Ectodermal cell (in vitro differentiated cells): ENCODE measurements around the gene GABRD.

ENCODE experiments used
- H3K27ac ChIP-seq: 2 replicates; pipeline ENCODE4 v1.7.0; 2013; ENCODE audit warnings: mild to moderate bottlenecking, low read depth, low read length; ENCODE audit not compliant: insufficient read depth, poor library complexity, severe bottlenecking
- H3K27me3 ChIP-seq: 2 replicates; pipeline ENCODE4 v1.7.0; 2013; ENCODE audit warnings: mild to moderate bottlenecking, low read length; ENCODE audit not compliant: insufficient read depth, control insufficient read depth, poor library complexity, severe bottlenecking
- H3K36me3 ChIP-seq: one replicate; pipeline ENCODE4 v1.7.0; 2013; ENCODE audit warnings: low read length; ENCODE audit not compliant: control insufficient read depth, insufficient read depth
- H3K4me1 ChIP-seq: one replicate; pipeline ENCODE4 v1.7.0; 2013; ENCODE audit warnings: low read length; ENCODE audit not compliant: control insufficient read depth, insufficient read depth
- H3K4me3 ChIP-seq: 2 replicates; pipeline ENCODE4 v1.7.0; 2013; ENCODE audit warnings: low read depth, low read length, control low read depth; ENCODE audit not compliant: insufficient read depth
- H3K9me3 ChIP-seq: 2 replicates; pipeline ENCODE4 v1.7.0; 2013; ENCODE audit warnings: mild to moderate bottlenecking, low read length, moderate library complexity; ENCODE audit not compliant: control insufficient read depth
- WGBS, 2 experiments: methylation state at CpG; one replicate each; pipeline ENCODE4 v1.1.7; 2013; ENCODE audit warnings: missing lambda C conversion rate in 2 of 2; 5-methylcytosine and 5-hydroxymethylcytosine counted together

The GABRD gene

GRCh38 chr1:2000432-2000831, 18.7 kb upstream of the GABRD start:
- no peak overlapping the region for H3K4me3 ChIP-seq
- no peaks in the 10 kb centered on the region for H3K9me3 ChIP-seq
- H3K36me3 ChIP-seq, result no peaks in the 10 kb centered on the region
- peaks cover 2% of the 10 kb centered on the region for H3K4me1 ChIP-seq
- H3K27me3 ChIP-seq, result peaks cover 10% of the 10 kb centered on the region
- WGBS, 2 experiments, result 88 to 94% methylated on average over 7 of the region's 7 CpGs
- H3K27ac ChIP-seq, result no peak overlapping the region

DNA sequence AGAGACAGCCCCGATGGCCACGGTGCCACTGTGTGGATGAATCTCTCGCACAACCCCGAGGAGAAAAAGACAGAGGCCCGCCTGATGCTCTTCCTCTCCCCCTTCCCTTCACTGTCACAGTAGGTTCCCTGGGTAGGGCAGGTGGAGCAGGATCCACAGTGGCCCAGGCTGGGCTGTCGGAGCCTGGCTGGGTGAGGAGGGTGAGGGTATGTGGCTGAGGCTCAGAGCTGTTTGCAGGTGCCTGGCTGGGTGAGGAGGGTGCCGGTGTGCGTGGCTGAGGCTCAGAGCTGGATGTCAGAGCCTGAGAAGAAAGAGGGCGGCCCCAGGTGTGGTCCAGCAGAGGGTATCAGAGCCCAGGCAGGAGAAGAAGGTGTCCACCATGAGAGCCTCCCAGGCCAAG, 18.3 kb upstream of the GABRD start:
- H3K27me3 ChIP-seq, result peaks cover 10% of the 10 kb centered on the region
- H3K27ac ChIP-seq, result no peak overlapping the region
- peaks cover 2% of the 10 kb centered on the region for H3K4me1 ChIP-seq
- no peaks in the 10 kb centered on the region for H3K36me3 ChIP-seq
- no peak overlapping the region for H3K4me3 ChIP-seq
- 86 to 87% methylated on average over 9 of the region's 9 CpGs for WGBS, 2 experiments
- no peaks in the 10 kb centered on the region for H3K9me3 ChIP-seq

DNA sequence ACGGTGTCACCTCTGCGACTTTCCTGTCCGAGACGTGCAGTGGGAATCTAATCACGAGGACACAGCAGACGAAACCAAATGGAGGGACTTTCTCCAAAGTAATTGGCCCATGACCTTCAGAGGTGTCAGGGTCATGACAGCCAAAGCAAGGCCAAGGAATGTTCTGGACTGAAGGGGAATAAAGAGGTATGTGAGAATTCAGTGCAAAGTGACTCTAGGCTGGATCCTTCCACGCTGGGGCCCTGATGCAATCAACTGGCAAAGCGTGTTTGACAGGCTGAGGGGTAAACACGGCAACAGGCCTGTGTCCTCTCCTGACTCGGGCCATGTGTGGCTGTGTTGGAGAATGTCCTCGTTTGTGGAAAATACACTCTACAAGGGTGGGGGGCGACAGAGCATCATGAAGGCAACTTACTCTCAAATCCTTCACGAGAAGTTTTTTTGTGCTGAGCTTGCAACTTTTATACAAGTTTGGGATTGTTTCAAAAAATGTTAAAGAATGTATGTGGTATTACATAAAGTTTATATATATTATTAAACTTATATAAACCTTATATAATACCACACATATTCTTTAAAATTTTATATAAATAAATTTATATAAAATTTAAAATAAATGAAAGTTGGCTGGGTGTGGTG, 17.3 kb upstream of the GABRD start:
- Histone ChIP-seq H3K27ac (no peak overlapping the region), H3K4me1 (peaks cover 2% of the 10 kb centered on the region), H3K36me3 (no peaks in the 10 kb centered on the region), H3K27me3 (peaks cover 10% of the 10 kb centered on the region), H3K4me3 (no peak overlapping the region), H3K9me3 (no peaks in the 10 kb centered on the region)
- 92% methylated on average over 13 of the region's 13 CpGs for WGBS, 2 experiments

DNA sequence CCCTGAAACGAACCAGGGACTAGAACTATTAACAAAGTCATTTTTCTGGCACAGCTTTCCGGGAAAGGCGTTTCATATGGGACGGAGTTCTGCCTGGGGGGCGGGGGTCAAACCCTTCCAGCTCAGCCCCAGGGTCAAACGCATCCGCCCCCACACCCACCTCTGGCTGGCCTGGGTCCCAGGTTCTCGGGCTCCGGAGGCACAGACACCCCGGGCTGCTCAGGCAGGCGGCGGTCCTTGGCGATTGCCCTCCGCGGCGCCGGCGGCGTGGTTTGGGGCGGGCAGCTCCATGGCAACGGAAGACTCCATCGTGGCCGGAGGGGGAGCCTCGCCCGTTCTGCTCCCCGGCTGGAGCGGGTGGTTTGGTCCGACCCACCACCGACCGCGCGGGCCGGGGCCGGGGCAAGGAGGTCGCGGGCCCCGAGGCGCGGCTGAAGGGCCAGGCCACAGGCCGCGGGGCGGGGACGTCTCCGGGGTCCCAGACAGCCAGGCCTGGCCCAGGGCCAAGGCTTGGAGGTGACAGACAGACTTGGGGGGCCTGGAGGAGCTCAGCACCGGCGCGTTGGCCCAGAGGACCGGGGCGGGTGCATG, 15.5 kb upstream of the GABRD start, which contains the start of gene CFAP74:
Gene CFAP74 (minus strand): TSS at position 246 of the 591 bp plus-strand sequence. CDS start 12,830 bp downstream, outside the sequence.
- H3K27ac ChIP-seq, result no peak within 1 kb of the TSS
- H3K9me3 ChIP-seq, result no peaks in the 10 kb centered on the region
- H3K4me3 ChIP-seq, result peak within 1 kb of the TSS; percentile 26
- 6 to 7% methylated on average over 49 of the region's 49 CpGs for whole genome bisulfite sequencing, 2 experiments
- peaks cover 2% of the 10 kb centered on the region for H3K4me1 ChIP-seq
- no peaks in the 10 kb centered on the region for H3K36me3 ChIP-seq
- peaks cover 10% of the 10 kb centered on the region for H3K27me3 ChIP-seq

- no peaks in the 10 kb centered on the region for H3K36me3 ChIP-seq
- H3K4me3 ChIP-seq, result no peak overlapping the region
- H3K4me1 ChIP-seq, result peaks cover 2% of the 10 kb centered on the region
- H3K9me3 ChIP-seq, result no peaks in the 10 kb centered on the region
- H3K27me3 ChIP-seq, result peaks cover 10% of the 10 kb centered on the region
- WGBS, 2 experiments, result 91 to 92% methylated on average over 21 of the region's 21 CpGs
- H3K27ac ChIP-seq, result no peak overlapping the region
Measured at GRCh38 chr1:2004856-2005255, 14.3 kb upstream of the GABRD start.

DNA sequence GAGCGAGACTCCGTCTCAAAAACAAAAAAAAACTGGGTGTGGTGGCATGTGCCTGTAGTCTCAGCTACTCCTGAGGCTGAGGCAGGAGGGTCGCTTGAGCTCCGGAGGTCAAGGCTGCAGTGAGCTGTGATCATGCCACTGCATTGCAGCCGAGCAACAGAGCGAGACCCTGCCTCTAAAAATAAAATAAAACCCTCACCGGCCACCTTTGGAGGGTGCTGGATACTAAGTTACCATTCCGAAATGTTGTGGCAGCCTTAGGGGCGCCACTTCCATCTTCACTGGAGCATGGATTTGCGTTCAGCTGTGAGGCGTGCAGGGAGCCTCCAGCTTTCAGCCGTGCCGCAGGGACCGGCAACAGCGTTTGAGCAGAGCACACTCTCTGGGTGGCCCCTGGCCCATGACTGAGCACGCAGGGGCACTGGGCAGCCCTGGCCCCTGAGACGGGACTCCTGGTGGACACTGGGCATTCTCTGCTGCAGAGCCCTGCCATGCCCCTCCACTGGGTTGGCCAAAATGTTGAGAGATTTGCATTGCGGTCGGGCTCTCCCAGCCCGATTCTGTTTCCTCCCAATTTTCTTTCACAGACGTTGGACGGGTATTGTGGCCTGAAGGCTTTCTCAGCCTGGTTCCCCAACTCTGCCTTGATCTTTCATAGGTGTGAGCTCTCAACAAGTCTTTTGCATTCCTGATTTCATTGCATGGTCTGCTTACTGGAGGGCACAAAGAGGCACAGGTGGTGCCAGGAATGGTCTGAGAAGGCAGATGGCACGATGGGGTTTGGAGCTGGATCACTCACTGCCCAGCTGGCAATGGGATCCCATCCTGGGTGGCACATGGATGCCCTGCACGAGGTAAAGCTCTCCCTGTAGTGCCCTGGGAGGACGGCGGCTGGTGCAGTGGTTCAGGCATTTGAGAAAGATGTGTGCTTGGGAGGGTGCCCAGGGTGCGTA, 9.8 kb upstream of the GABRD start:
- 92 to 93% methylated on average over 27 of the region's 27 CpGs for WGBS, 2 experiments
- no peaks in the 10 kb centered on the region for H3K9me3 ChIP-seq
- H3K27ac ChIP-seq, result no peak overlapping the region
- no peaks in the 10 kb centered on the region for H3K4me1 ChIP-seq
- no peak overlapping the region for H3K4me3 ChIP-seq
- H3K36me3 ChIP-seq, result no peaks in the 10 kb centered on the region
- H3K27me3 ChIP-seq, result no peaks in the 10 kb centered on the region

DNA sequence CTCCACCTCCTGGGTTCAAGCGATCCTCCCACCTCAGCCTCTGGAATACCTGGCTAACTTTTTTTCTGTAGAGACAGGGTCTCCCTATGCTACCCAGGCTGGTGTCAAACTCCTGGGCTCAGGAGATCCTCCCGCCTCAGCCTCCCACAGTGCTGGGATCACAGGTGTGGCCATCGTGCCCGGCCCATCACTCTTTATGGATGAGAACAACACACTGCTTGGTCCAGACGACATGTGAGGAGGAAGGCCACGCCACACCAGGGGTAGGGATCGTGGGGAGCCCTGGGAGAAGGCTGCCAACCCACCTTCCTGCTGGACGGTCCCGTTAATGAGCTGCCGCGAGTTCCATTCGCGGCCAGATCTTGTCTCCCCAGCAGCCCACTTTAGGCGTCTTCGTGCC, 5.0 kb upstream of the GABRD start:
- Histone ChIP-seq H3K27me3 (peaks cover 19% of the 10 kb centered on the region), H3K4me3 (no peak overlapping the region)
- 94 to 95% methylated on average over 15 of the region's 15 CpGs for WGBS, 2 experiments

DNA sequence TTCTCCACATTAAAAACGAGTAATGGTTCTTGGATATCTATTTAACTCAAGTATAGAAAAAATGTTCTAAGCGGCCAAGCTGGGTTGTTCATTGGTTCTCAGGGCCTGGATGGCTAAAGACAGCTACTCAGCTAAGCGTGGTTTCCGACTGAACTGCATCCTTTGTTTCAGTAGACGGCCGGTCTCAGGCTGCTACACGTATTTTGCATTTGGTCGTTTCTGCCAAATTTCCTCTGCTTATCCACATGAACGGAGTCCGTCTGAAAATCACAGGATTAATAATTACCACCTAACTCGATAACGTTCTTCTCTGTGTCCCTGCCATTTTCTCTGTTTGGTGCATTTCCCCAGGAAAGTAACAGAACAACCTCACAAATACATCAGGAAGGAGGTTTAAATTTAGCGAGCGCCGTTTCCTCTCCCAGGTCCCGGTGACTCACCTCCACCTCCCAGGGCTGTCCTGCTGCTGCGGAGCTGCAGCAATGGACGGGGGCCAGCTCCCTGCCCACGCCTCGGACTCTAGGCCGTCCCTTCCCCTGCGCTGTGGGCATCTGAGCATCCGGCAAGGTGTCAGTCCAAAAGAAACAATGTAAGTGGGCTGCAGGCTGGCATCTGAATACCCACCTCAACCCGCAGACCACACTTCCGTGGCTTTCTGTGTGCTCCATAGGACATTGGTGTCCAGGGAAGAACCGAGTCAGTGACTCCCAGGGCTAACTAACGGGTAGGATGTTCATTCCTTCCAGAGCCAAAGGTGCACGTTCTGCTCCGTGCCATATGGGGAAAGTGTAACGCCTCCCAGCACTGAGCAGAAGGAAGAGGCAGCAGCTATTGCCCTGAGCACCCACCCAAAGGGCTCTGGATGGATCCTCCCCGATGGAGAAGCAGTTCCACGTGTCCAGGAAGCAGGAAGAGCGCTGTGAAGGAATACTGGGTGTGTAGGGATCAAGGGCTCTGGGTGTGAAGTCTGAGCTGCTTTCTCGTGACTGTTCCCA, 4.1 kb upstream of the GABRD start:
- Histone ChIP-seq H3K36me3 (no peaks in the 10 kb centered on the region), H3K27me3 (peaks cover 28% of the 10 kb centered on the region), H3K4me1 (no peaks in the 10 kb centered on the region), H3K4me3 (no peak overlapping the region), H3K27ac (no peak overlapping the region), H3K9me3 (no peaks in the 10 kb centered on the region)
- 80 to 82% methylated on average over 34 of the region's 34 CpGs for WGBS, 2 experiments

More for the DNA sequence above, 5.0 kb upstream of the GABRD start:
- no peaks in the 10 kb centered on the region for H3K9me3 ChIP-seq
- no peak overlapping the region for H3K27ac ChIP-seq
- H3K36me3 ChIP-seq, result no peaks in the 10 kb centered on the region
- H3K4me1 ChIP-seq, result no peaks in the 10 kb centered on the region

DNA sequence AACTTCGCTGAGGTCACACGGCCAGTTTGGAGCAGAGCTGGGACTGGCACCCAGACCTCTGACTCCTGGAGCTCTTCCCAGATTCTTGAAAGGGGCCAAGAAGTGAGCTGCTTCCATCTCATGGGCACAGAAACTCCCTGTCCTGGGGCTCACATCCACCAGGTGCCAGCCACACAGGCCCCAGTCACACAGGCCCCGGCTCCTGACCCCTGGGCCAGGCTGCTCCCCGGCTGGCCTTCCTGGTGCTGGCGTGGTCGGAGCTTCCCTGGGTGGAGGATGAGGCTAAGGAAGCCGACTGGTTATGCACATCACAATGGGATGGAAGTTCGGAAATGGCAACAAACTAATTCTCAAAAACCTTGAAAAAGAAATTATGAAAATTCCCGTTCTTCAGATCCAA, 3.0 kb upstream of the GABRD start:
- no peaks in the 10 kb centered on the region for H3K4me1 ChIP-seq
- no peak overlapping the region for H3K27ac ChIP-seq
- H3K4me3 ChIP-seq, result no peak overlapping the region
- peaks cover 39% of the 10 kb centered on the region for H3K27me3 ChIP-seq
- 93 to 94% methylated on average over 9 of the region's 9 CpGs for WGBS, 2 experiments
- H3K9me3 ChIP-seq, result no peaks in the 10 kb centered on the region
- H3K36me3 ChIP-seq, result no peaks in the 10 kb centered on the region
